Neural cell (in vitro differentiated cells): Measurements from ENCODE around the gene IFNA13. TPM values are rescaled to one million over a fixed set of nuclear protein-coding genes. Genes with fewer than 3 reads are reported as not detected.

ENCODE experiments used
- H2AFZ ChIP-seq: fragments of 200-600, 300-800 bp; sonication (generic), shearing (Covaris generic); 2 replicates; pipeline ENCODE4 v1.6.0; 2014; ENCODE audit warnings: low read depth, mild to moderate bottlenecking, antibody characterized with exemption, low read length, moderate library complexity
- H3F3A ChIP-seq: fragments of 200-600 bp; shearing (Covaris generic); 2 replicates; pipeline ENCODE4 v1.6.1; 2016; ENCODE audit warnings: mild to moderate bottlenecking, moderate library complexity, mixed read lengths, antibody characterized with exemption, low read length; ENCODE audit not compliant: insufficient read depth, poor library complexity, severe bottlenecking
- H3K27ac ChIP-seq: fragments of 200-600, 300-800 bp; sonication (generic), shearing (Covaris generic); 2 replicates; pipeline ENCODE4 v1.5.1; 2014; ENCODE audit warnings: mild to moderate bottlenecking, low read length, moderate library complexity
- H3K27me3 ChIP-seq: fragments of 300-800, 200-600 bp; sonication (generic), shearing (Covaris generic); 2 replicates; pipeline ENCODE4 v1.6.0; 2014; ENCODE audit warnings: mild to moderate bottlenecking, low read depth, low read length, moderate library complexity; ENCODE audit not compliant: insufficient read depth
- H3K36me3 ChIP-seq: fragments of 300-800, 200-600 bp; sonication (generic), shearing (Covaris generic); 2 replicates; pipeline ENCODE4 v1.5.1; 2014; ENCODE audit warnings: mild to moderate bottlenecking, antibody characterized with exemption, low read length, moderate library complexity; ENCODE audit not compliant: insufficient read depth
- H3K4me2 ChIP-seq: fragments of 300-800, 200-600 bp; sonication (generic), shearing (Covaris generic); 2 replicates; pipeline ENCODE4 v1.6.0; 2014; ENCODE audit warnings: mild to moderate bottlenecking, low read length
- H3K4me3 ChIP-seq: fragments of 300-800, 200-600 bp; sonication (generic), shearing (Covaris generic); 2 replicates; pipeline ENCODE4 v1.5.1; 2014; ENCODE audit warnings: mild to moderate bottlenecking, low read length, moderate library complexity
- H3K79me2 ChIP-seq: fragments of 200-600 bp; shearing (Covaris generic); replicated peaks from 2 replicates; pipeline ENCODE4 v1.6.0; 2014; ENCODE audit warnings: mild to moderate bottlenecking, low read length, moderate library complexity; ENCODE audit not compliant: insufficient read depth
- H3K9ac ChIP-seq: fragments of 300-800, 200-600 bp; sonication (generic), shearing (Covaris generic); 2 replicates; pipeline ENCODE4 v1.6.1; 2016; ENCODE audit warnings: mild to moderate bottlenecking, low read length, mixed read lengths
- H3K9me2 ChIP-seq: fragments of 200-600 bp; shearing (Covaris generic); 2 replicates; pipeline ENCODE4 v1.6.1; 2016; ENCODE audit warnings: mild to moderate bottlenecking, low read length, mixed read lengths; ENCODE audit not compliant: insufficient read depth
- H3K9me3 ChIP-seq: fragments of 200-600, 300-800 bp; sonication (generic), shearing (Covaris generic); 2 replicates; pipeline ENCODE4 v1.6.1; 2016; ENCODE audit warnings: mild to moderate bottlenecking, mixed run types, low read length, moderate library complexity, mixed read lengths
- H4K20me1 ChIP-seq: fragments of 200-600 bp; shearing (Covaris generic); 2 replicates; pipeline ENCODE4 v1.6.1; 2016; ENCODE audit warnings: mild to moderate bottlenecking, mixed run types; ENCODE audit not compliant: insufficient read depth
- CTCF ChIP-seq: fragments of 450-650 bp; IDR thresholded peaks from 2 replicates; pipeline ENCODE4 v1.5.1; 2014; ENCODE audit warnings: antibody characterized with exemption, mild to moderate bottlenecking, moderate library complexity; ENCODE audit not compliant: poor library complexity, severe bottlenecking
- EP300 ChIP-seq: fragments of 450-650 bp; conservative IDR thresholded peaks from 2 replicates; pipeline ENCODE4 v1.6.1; 2014; ENCODE audit warnings: antibody characterized with exemption, mild to moderate bottlenecking, moderate library complexity; ENCODE audit not compliant: poor library complexity, severe bottlenecking
- EZH2 ChIP-seq: fragments of 200-600, 300-800 bp; shearing (Covaris generic), sonication (generic); IDR thresholded peaks from 2 replicates; pipeline ENCODE4 v1.6.1; 2014; ENCODE audit warnings: antibody characterized with exemption, low read length, borderline replicate concordance, mild to moderate bottlenecking; ENCODE audit not compliant: insufficient read depth, poor library complexity, severe bottlenecking
- MXI1 ChIP-seq: fragments of 450-650 bp; conservative IDR thresholded peaks from 2 replicates; pipeline ENCODE4 v1.6.1; 2014; ENCODE audit warnings: antibody characterized with exemption, mild to moderate bottlenecking; ENCODE audit not compliant: poor library complexity, severe bottlenecking
- POLR2AphosphoS5 ChIP-seq: IDR thresholded peaks from 2 replicates; pipeline ENCODE4 v1.6.1; 2012
- RAD21 ChIP-seq: fragments of 450-650 bp; conservative IDR thresholded peaks from 2 replicates; pipeline ENCODE4 v1.6.1; 2014; ENCODE audit warnings: antibody characterized with exemption, mild to moderate bottlenecking, moderate library complexity
- REST ChIP-seq: IDR thresholded peaks from 2 replicates; pipeline ENCODE4 v1.6.1; 2012; ENCODE audit warnings: borderline replicate concordance
- SMC3 ChIP-seq: fragments of 450-650 bp; conservative IDR thresholded peaks from 2 replicates; pipeline ENCODE4 v1.6.1; 2014; ENCODE audit warnings: antibody characterized with exemption, mild to moderate bottlenecking, moderate library complexity; ENCODE audit not compliant: poor library complexity
- TAF1 ChIP-seq: IDR thresholded peaks from 2 replicates; pipeline ENCODE4 v1.6.1; 2012; ENCODE audit warnings: low read depth
- polyA plus RNA-seq: library from polyadenylated mRNA; depleted of rRNA; stranded (reverse); fragments of >200 nt; gene quantifications from 2 replicates; pipeline ENCODE4 v1.2.3, GENCODE V29; 2014

Gene IFNA13
- polyA plus RNA-seq, 1 donor from 2014 or later, result not detected

- H3K4me2 ChIP-seq, result no peak overlapping the region
- H3K27ac ChIP-seq, result no peak overlapping the region
- H3K36me3 ChIP-seq, result no peaks in the 10 kb centered on the region
- H3K4me3 ChIP-seq, result no peak overlapping the region
- no peaks in the 10 kb centered on the region for H3K79me2 ChIP-seq
- no peak overlapping the region for H2AFZ ChIP-seq
- no peaks in the 10 kb centered on the region for H4K20me1 ChIP-seq
- H3K9me3 ChIP-seq, result no peaks in the 10 kb centered on the region
- H3K9me2 ChIP-seq, result no peaks in the 10 kb centered on the region
- H3F3A ChIP-seq, result no peaks in the 10 kb centered on the region
- no peaks in the 10 kb centered on the region for H3K27me3 ChIP-seq
- no peak for TF ChIP-seq RAD21
- TF ChIP-seq EP300, result no peak
- no peak for TF ChIP-seq SMC3
- TF ChIP-seq REST, result no peak
- no peak for TF ChIP-seq POLR2AphosphoS5
- no peak for TF ChIP-seq EZH2
- no peak for TF ChIP-seq TAF1
- TF ChIP-seq CTCF, result no peak
- no peak for TF ChIP-seq MXI1
- H3K9ac ChIP-seq, result no peak overlapping the region
These were observed 10.1 kb downstream of the IFNA13 start for GRCh38 chr9:21357479-21358460.

- H3K36me3 ChIP-seq, result no peaks in the 10 kb centered on the region
- no peak within 1 kb of the TSS for H3K4me2 ChIP-seq
- H3K27ac ChIP-seq, result no peak within 1 kb of the TSS
- H3K79me2 ChIP-seq, result no peaks in the 10 kb centered on the region
- H3F3A ChIP-seq, result no peaks in the 10 kb centered on the region
- no peak within 1 kb of the TSS for H3K9ac ChIP-seq
- H3K9me3 ChIP-seq, result no peaks in the 10 kb centered on the region
- H4K20me1 ChIP-seq, result no peaks in the 10 kb centered on the region
- TF ChIP-seq SMC3 (no peak), POLR2AphosphoS5 (no peak), TAF1 (no peak), RAD21 (no peak), MXI1 (no peak), EP300 (no peak), REST (no peak), EZH2 (no peak), CTCF (no peak)
- H2AFZ ChIP-seq, result no peak within 1 kb of the TSS
- H3K27me3 ChIP-seq, result no peaks in the 10 kb centered on the region
- H3K4me3 ChIP-seq, result no peak within 1 kb of the TSS
- no peaks in the 10 kb centered on the region for H3K9me2 ChIP-seq
These were observed 17.1 kb downstream of the IFNA13 start, which contains the start of gene IFNA6 for GRCh38 chr9:21350787-21351186. TSS of gene IFNA6 (minus strand) at chr9:21350887. CDS start at chr9:21350887, 0 bp downstream.
